Keratinocyte (primary cell): Measurements from ENCODE around the gene CNGA4. TPM values are rescaled to one million over a fixed set of nuclear protein-coding genes. Genes with fewer than 3 reads are reported as not detected.

Experiments
- DNase-seq: peaks from one replicate; pipeline ENCODE4 v3.0.0-alpha.2; 2011; ENCODE audit warnings: low read depth, missing footprints, low spot score
- FAIRE-seq: peaks from 2 replicates; lab custom pipeline; 2011; peaks lifted over from hg19 to GRCh38; lab: Jason Lieb, UNC
- H2AFZ ChIP-seq: 2 replicates; pipeline ENCODE4 v1.6.0; 2012; ENCODE audit warnings: low read length, control low read depth, inconsistent platforms; ENCODE audit not compliant: control insufficient read depth
- H3K27ac ChIP-seq: 2 replicates; pipeline ENCODE4 v1.5.1; 2011; ENCODE audit warnings: low read length; ENCODE audit not compliant: control insufficient read depth, insufficient read depth
- H3K27me3 ChIP-seq: 3 replicates; pipeline ENCODE4 v1.6.0; 2011; ENCODE audit warnings: low read length; ENCODE audit not compliant: control insufficient read depth, insufficient read depth; ENCODE audit errors: extremely low read depth
- H3K36me3 ChIP-seq, 2 experiments: 2 replicates in 1 of 2; 3 replicates in 1 of 2; pipeline ENCODE4 v1.5.1; 2011; ENCODE audit warnings: low read length in 2 of 2, mild to moderate bottlenecking in 1 of 2; ENCODE audit not compliant: control insufficient read depth in 2 of 2, insufficient read depth in 2 of 2; ENCODE audit errors: extremely low read depth in 1 of 2
- H3K4me1 ChIP-seq: 3 replicates; pipeline ENCODE4 v1.5.1; 2011; ENCODE audit warnings: low read length; ENCODE audit not compliant: control insufficient read depth, insufficient read depth; ENCODE audit errors: extremely low read depth
- H3K4me2 ChIP-seq: 3 replicates; pipeline ENCODE4 v1.6.0; 2011; ENCODE audit warnings: low read depth, low read length; ENCODE audit not compliant: control insufficient read depth, insufficient read depth; ENCODE audit errors: extremely low read depth
- H3K4me3 ChIP-seq, 3 experiments: fragments of 200-600 bp in 1 of 3; sonication (generic) in 1 of 3; 2 replicates in 2 of 3; 3 replicates in 1 of 3; pipeline ENCODE4 v1.5.1; 2011 to 2016; ENCODE audit warnings: low read length in 3 of 3, mild to moderate bottlenecking in 3 of 3, control low read depth in 2 of 3, inconsistent platforms in 1 of 3, low read depth in 1 of 3, mixed read lengths in 1 of 3, mixed run types in 1 of 3, moderate library complexity in 1 of 3; ENCODE audit not compliant: control insufficient read depth in 2 of 3, insufficient read depth in 2 of 3; ENCODE audit errors: extremely low read depth in 1 of 3
- H3K79me2 ChIP-seq: 2 replicates; pipeline ENCODE4 v1.6.0; 2012; ENCODE audit warnings: low read length; ENCODE audit not compliant: control insufficient read depth, insufficient read depth
- H3K9ac ChIP-seq: 3 replicates; pipeline ENCODE4 v1.6.0; 2011; ENCODE audit warnings: low read length; ENCODE audit not compliant: control insufficient read depth, insufficient read depth; ENCODE audit errors: extremely low read depth
- H3K9me1 ChIP-seq: 3 replicates; pipeline ENCODE4 v1.6.0; 2011; ENCODE audit warnings: low read length; ENCODE audit not compliant: control insufficient read depth, insufficient read depth; ENCODE audit errors: extremely low read depth
- H3K9me3 ChIP-seq: 2 replicates; pipeline ENCODE4 v1.5.1; 2012; ENCODE audit warnings: low read depth, low read length; ENCODE audit not compliant: control insufficient read depth
- H4K20me1 ChIP-seq: 3 replicates; pipeline ENCODE4 v1.6.0; 2011; ENCODE audit warnings: low read length; ENCODE audit not compliant: control insufficient read depth, insufficient read depth; ENCODE audit errors: extremely low read depth
- CTCF ChIP-seq, 3 experiments: IDR thresholded peaks in 1 of 3; conservative IDR thresholded peaks in 1 of 3; optimal IDR thresholded peaks in 1 of 3; 2 replicates in 2 of 3; 3 replicates in 1 of 3; pipeline versions ENCODE3 to v1.5.1; 2011; ENCODE audit warnings: low read length in 3 of 3, mild to moderate bottlenecking in 3 of 3, moderate library complexity in 2 of 3, control low read depth in 1 of 3, inconsistent platforms in 1 of 3; ENCODE audit not compliant: insufficient read depth in 2 of 3; ENCODE audit errors: extremely low read depth in 1 of 3
- EZH2 ChIP-seq: IDR thresholded peaks from one replicate; pipeline ENCODE4 v1.6.1; 2012; ENCODE audit warnings: inconsistent platforms, mild to moderate bottlenecking, low read length, moderate library complexity
- dilution Hi-C: fragments of 300-500 bp; cut with MboI; formaldehyde crosslinking; loops from one replicate; pipeline ENCODE4 v1.7.0; 2020; ENCODE audit warnings: low sequenced_read_pairs; ENCODE audit not compliant: extremely low pct_ligation_motif_present
- polyA plus RNA-seq, 5 experiments: library from polyadenylated mRNA; depleted of rRNA in 3 of 5; stranded (reverse) in 3 of 5; stranded (forward) in 1 of 5; unstranded in 1 of 5; fragments of >200 nt; gene quantifications; 1 replicate in 1 of 5; 2 replicates in 3 of 5; 3 replicates in 1 of 5; pipeline versions ENCODE4 v1.2.1 to v1.2.3, GENCODE V29; 2011 to 2012; ENCODE audit warnings: missing spikeins in 2 of 5, low read depth in 1 of 5, low replicate concordance in 1 of 5

The CNGA4 gene
- polyA plus RNA-seq, 1 donor (not counting 4 experiments of a cell fraction or from before 2014, with no cell fraction given): 0.09 TPM

GRCh38 chr11:6269994-6270393, 31.1 kb downstream of the CNGA4 start:
- no peak for FAIRE-seq
- H3K27ac ChIP-seq: no peak overlapping the region
- no peaks in the 10 kb centered on the region for H4K20me1 ChIP-seq
- no peaks in the 10 kb centered on the region for H3K9me1 ChIP-seq
- no peaks in the 10 kb centered on the region for H3K79me2 ChIP-seq
- no peak overlapping the region for H3K4me2 ChIP-seq
- no peaks in the 10 kb centered on the region for H3K4me1 ChIP-seq
- H3K9ac ChIP-seq: no peak overlapping the region
- dilution Hi-C loops: no loop called here
- no peak overlapping the region for H2AFZ ChIP-seq
- no peaks in the 10 kb centered on the region for H3K9me3 ChIP-seq
- no peaks in the 10 kb centered on the region for H3K36me3 ChIP-seq
- no peaks in the 10 kb centered on the region for H3K27me3 ChIP-seq
- DNase-seq: no peak
- TF ChIP-seq CTCF (optimal IDR thresholded peaks at IDR 0.05 in 1 of 3, IDR thresholded peaks at IDR 0.05 in 1 of 3, conservative IDR thresholded peaks at IDR 0.05 in 1 of 3; ENCODE audit: extremely low read depth in 1 of 3, insufficient read depth in 2 of 3, low read length in 3 of 3): peak in 1 of 3 experiments; percentile 42
- TF ChIP-seq EZH2: no peak
- no peak overlapping the region for H3K4me3 ChIP-seq

- no peaks in the 10 kb centered on the region for H3K9me1 ChIP-seq
- H3K27ac ChIP-seq: no peak overlapping the region
- H3K79me2 ChIP-seq: no peaks in the 10 kb centered on the region
- H3K27me3 ChIP-seq: no peaks in the 10 kb centered on the region
- H4K20me1 ChIP-seq: no peaks in the 10 kb centered on the region
- DNase-seq (no peak), FAIRE-seq (no peak)
- no peak overlapping the region for H3K4me3 ChIP-seq
- TF ChIP-seq EZH2: no peak
- TF ChIP-seq CTCF (optimal IDR thresholded peaks at IDR 0.05 in 1 of 3, IDR thresholded peaks at IDR 0.05 in 1 of 3, conservative IDR thresholded peaks at IDR 0.05 in 1 of 3; ENCODE audit: extremely low read depth in 1 of 3, insufficient read depth in 2 of 3, low read length in 3 of 3): no peak
- H3K4me1 ChIP-seq: no peaks in the 10 kb centered on the region
- dilution Hi-C loops: no loop called here
- H3K9ac ChIP-seq: no peak overlapping the region
- H3K4me2 ChIP-seq: no peak overlapping the region
- no peaks in the 10 kb centered on the region for H3K36me3 ChIP-seq
- no peaks in the 10 kb centered on the region for H3K9me3 ChIP-seq
- H2AFZ ChIP-seq: no peak overlapping the region
Observed at GRCh38 chr11:6270584-6271246, 31.8 kb downstream of the CNGA4 start.
